ENCODE measurements around the gene STX2.

Gene STX2

DNA sequence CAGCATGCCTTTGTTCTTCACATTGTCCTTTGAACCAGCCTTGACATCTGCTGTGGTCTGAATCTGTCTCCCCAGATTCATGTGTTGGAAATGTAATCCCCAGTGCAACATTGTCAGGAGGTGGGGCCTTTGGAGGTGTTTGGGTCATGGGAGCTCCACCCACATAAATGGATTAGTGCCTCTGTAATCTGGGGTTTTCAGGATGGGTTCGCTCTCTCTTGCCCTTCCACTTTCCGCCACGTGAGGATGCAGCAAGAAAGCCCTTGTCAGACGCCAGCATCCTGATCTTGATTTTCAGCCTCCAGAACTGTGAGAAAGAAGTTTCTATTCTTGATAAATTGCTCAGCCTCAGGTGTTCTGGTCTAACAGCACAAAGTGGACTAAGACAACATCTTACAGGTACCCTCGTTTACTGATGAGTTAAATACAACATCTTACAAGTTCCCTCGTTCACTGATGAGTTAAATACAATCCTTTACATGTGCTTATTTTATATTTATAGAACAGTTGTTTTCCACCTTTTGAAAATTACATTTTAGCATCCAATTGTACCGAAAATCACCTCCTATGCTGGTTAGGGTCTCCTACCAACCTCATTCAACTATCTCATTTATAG is 68.5 kb downstream of the STX2 start:
- no peak overlapping the region for H3K4me3 ChIP-seq (ENCODE audit: low read length, poor library complexity, severe bottlenecking)
- no peak overlapping the region for H3K4me2 ChIP-seq (ENCODE audit: low read depth, low read length, poor library complexity, severe bottlenecking)
- no peaks in the 10 kb centered on the region for H3K27me3 ChIP-seq (ENCODE audit: insufficient read depth, low read length, poor library complexity, severe bottlenecking)
- H3K9ac ChIP-seq (ENCODE audit: low read depth, low read length, poor library complexity, severe bottlenecking): no peak overlapping the region
- H3F3A ChIP-seq (ENCODE audit: low read depth): no peaks in the 10 kb centered on the region
- 0 out of 2 replicates have a peak, but pooled peaks cover 2% of the 10 kb centered on the region for H3K9me3 ChIP-seq (ENCODE audit: insufficient read depth, low read depth, low read length)
- H3K4me1 ChIP-seq (ENCODE audit: insufficient read depth, low read length, poor library complexity, severe bottlenecking): no peaks in the 10 kb centered on the region
- H2AFZ ChIP-seq (ENCODE audit: low read length): no peak overlapping the region
- TF ChIP-seq EZH2phosphoT487 (IDR thresholded peaks at IDR 0.05; ENCODE audit: borderline replicate concordance): no peak
- TF ChIP-seq, protein P1, sequence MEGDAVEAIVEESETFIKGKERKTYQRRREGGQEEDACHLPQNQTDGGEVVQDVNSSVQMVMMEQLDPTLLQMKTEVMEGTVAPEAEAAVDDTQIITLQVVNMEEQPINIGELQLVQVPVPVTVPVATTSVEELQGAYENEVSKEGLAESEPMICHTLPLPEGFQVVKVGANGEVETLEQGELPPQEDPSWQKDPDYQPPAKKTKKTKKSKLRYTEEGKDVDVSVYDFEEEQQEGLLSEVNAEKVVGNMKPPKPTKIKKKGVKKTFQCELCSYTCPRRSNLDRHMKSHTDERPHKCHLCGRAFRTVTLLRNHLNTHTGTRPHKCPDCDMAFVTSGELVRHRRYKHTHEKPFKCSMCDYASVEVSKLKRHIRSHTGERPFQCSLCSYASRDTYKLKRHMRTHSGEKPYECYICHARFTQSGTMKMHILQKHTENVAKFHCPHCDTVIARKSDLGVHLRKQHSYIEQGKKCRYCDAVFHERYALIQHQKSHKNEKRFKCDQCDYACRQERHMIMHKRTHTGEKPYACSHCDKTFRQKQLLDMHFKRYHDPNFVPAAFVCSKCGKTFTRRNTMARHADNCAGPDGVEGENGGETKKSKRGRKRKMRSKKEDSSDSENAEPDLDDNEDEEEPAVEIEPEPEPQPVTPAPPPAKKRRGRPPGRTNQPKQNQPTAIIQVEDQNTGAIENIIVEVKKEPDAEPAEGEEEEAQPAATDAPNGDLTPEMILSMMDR (conservative IDR thresholded peaks at IDR 0.05; ENCODE audit: low read length): no peak
- H3K36me3 ChIP-seq (ENCODE audit: insufficient read depth, low read length): no peaks in the 10 kb centered on the region
- H3K79me2 ChIP-seq (ENCODE audit: insufficient read depth, low read length): no peaks in the 10 kb centered on the region
- H3K9me2 ChIP-seq (replicated peaks; ENCODE audit: low read depth, low read length): no peaks in the 10 kb centered on the region
- no peaks in the 10 kb centered on the region for H4K20me1 ChIP-seq (ENCODE audit: insufficient read depth, low read length, poor library complexity, severe bottlenecking)

- H3K9ac ChIP-seq (ENCODE audit: low read depth, low read length, poor library complexity, severe bottlenecking): no peak overlapping the region
- H3K4me3 ChIP-seq (ENCODE audit: low read length, poor library complexity, severe bottlenecking): no peak overlapping the region
- no peaks in the 10 kb centered on the region for H3K9me2 ChIP-seq (replicated peaks; ENCODE audit: low read depth, low read length)
- peaks cover 14% of the 10 kb centered on the region for H3K9me3 ChIP-seq (ENCODE audit: insufficient read depth, low read depth, low read length)
- TF ChIP-seq, protein P1 (conservative IDR thresholded peaks at IDR 0.05; ENCODE audit: low read length): no peak
- no peak for TF ChIP-seq EZH2phosphoT487 (IDR thresholded peaks at IDR 0.05; ENCODE audit: borderline replicate concordance)
- no peaks in the 10 kb centered on the region for H3K36me3 ChIP-seq (ENCODE audit: insufficient read depth, low read length)
- no peaks in the 10 kb centered on the region for H3F3A ChIP-seq (ENCODE audit: low read depth)
- no peaks in the 10 kb centered on the region for H4K20me1 ChIP-seq (ENCODE audit: insufficient read depth, low read length, poor library complexity, severe bottlenecking)
- H2AFZ ChIP-seq (ENCODE audit: low read length): no peak overlapping the region
- H3K4me2 ChIP-seq (ENCODE audit: low read depth, low read length, poor library complexity, severe bottlenecking): no peak overlapping the region
- no peaks in the 10 kb centered on the region for H3K4me1 ChIP-seq (ENCODE audit: insufficient read depth, low read length, poor library complexity, severe bottlenecking)
- H3K27me3 ChIP-seq (ENCODE audit: insufficient read depth, low read length, poor library complexity, severe bottlenecking): no peaks in the 10 kb centered on the region
- H3K79me2 ChIP-seq (ENCODE audit: insufficient read depth, low read length): no peaks in the 10 kb centered on the region
Observed at GRCh38 chr12:130768120-130768519, 70.9 kb downstream of the STX2 start.

DNA sequence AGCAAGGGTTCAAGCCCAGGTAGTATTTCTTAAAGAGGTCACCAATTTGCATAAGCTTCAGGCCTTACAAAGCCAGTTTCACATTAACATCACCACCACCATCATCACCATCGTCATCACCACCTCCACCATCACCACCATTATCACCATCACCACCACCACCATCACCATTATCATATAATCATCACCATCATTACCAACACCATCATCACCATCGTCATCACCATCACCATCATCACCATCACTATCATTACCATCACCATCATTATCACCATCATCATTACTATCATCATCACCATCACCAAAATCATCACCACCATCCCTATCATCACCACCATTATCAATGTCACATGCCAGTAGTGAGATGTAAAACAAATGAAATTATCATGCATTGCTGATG is 72.6 kb downstream of the STX2 start:
- H3F3A ChIP-seq (ENCODE audit: low read depth): no peaks in the 10 kb centered on the region
- H3K36me3 ChIP-seq (ENCODE audit: insufficient read depth, low read length): no peaks in the 10 kb centered on the region
- no peaks in the 10 kb centered on the region for H3K79me2 ChIP-seq (ENCODE audit: insufficient read depth, low read length)
- peaks cover 14% of the 10 kb centered on the region for H3K9me3 ChIP-seq (ENCODE audit: insufficient read depth, low read depth, low read length)
- H3K4me1 ChIP-seq (ENCODE audit: insufficient read depth, low read length, poor library complexity, severe bottlenecking): no peaks in the 10 kb centered on the region
- no peaks in the 10 kb centered on the region for H3K9me2 ChIP-seq (replicated peaks; ENCODE audit: low read depth, low read length)
- no peak overlapping the region for H2AFZ ChIP-seq (ENCODE audit: low read length)
- no peak overlapping the region for H3K4me2 ChIP-seq (ENCODE audit: low read depth, low read length, poor library complexity, severe bottlenecking)
- no peak overlapping the region for H3K9ac ChIP-seq (ENCODE audit: low read depth, low read length, poor library complexity, severe bottlenecking)
- TF ChIP-seq, protein P1 (conservative IDR thresholded peaks at IDR 0.05; ENCODE audit: low read length): no peak
- no peak for TF ChIP-seq EZH2phosphoT487 (IDR thresholded peaks at IDR 0.05; ENCODE audit: borderline replicate concordance)
- H3K4me3 ChIP-seq (ENCODE audit: low read length, poor library complexity, severe bottlenecking): no peak overlapping the region
- H4K20me1 ChIP-seq (ENCODE audit: insufficient read depth, low read length, poor library complexity, severe bottlenecking): no peaks in the 10 kb centered on the region
- H3K27me3 ChIP-seq (ENCODE audit: insufficient read depth, low read length, poor library complexity, severe bottlenecking): no peaks in the 10 kb centered on the region

Data from Loucy (cell line).